Mesendoderm (in vitro differentiated cells): ENCODE measurements around the gene KRTAP4-3.
"Not testable (repeated sequence)": the region's sequence is repeated elsewhere in the genome, so short reads cannot be mapped to it uniquely, and the experiment has no call there.

Experiments used
- DNase-seq: peaks from one replicate; pipeline ENCODE4 v3.0.0; 2013
- H2AK5ac ChIP-seq: 2 replicates; pipeline ENCODE4 v1.6.1; 2013; ENCODE audit warnings: low read length, inconsistent platforms
- H2BK120ac ChIP-seq: 2 replicates; pipeline ENCODE4 v1.6.1; 2013; ENCODE audit warnings: low read depth, mild to moderate bottlenecking, low read length, moderate library complexity, mixed read lengths
- H2BK15ac ChIP-seq: replicated peaks from 2 replicates; pipeline ENCODE4 v1.6.1; 2013; ENCODE audit warnings: low read depth, mild to moderate bottlenecking, moderate library complexity
- H2BK5ac ChIP-seq: 2 replicates; pipeline ENCODE4 v1.6.1; 2013; ENCODE audit warnings: low read length, inconsistent platforms
- H3K18ac ChIP-seq: 2 replicates; pipeline ENCODE4 v1.6.1; 2013; ENCODE audit warnings: mild to moderate bottlenecking, low read length, mixed read lengths
- H3K23ac ChIP-seq: one replicate; pipeline ENCODE4 v1.6.1; 2013; ENCODE audit warnings: low read length
- H3K27ac ChIP-seq: 2 replicates; pipeline ENCODE4 v1.5.1; 2013; ENCODE audit warnings: low read depth, mild to moderate bottlenecking, inconsistent platforms, low read length, moderate library complexity
- H3K27me3 ChIP-seq: 2 replicates; pipeline ENCODE4 v1.6.1; 2013; ENCODE audit warnings: low read length, control low read depth, mild to moderate bottlenecking, inconsistent platforms; ENCODE audit not compliant: insufficient read depth, poor library complexity
- H3K36me3 ChIP-seq: 2 replicates; pipeline ENCODE4 v1.6.1; 2013; ENCODE audit warnings: low read length, inconsistent platforms; ENCODE audit not compliant: control insufficient read depth, insufficient read depth
- H3K4ac ChIP-seq: one replicate; pipeline ENCODE4 v1.6.1; 2013; ENCODE audit warnings: low read depth, mild to moderate bottlenecking, low read length, moderate library complexity
- H3K4me1 ChIP-seq: 2 replicates; pipeline ENCODE4 v1.6.1; 2013; ENCODE audit warnings: low read depth, low read length, inconsistent platforms; ENCODE audit not compliant: control insufficient read depth
- H3K4me2 ChIP-seq: 2 replicates; pipeline ENCODE4 v1.6.1; 2013; ENCODE audit warnings: low read length
- H3K4me3 ChIP-seq: 2 replicates; pipeline ENCODE4 v1.5.1; 2013; ENCODE audit warnings: mild to moderate bottlenecking, low read length
- H3K56ac ChIP-seq: one replicate; pipeline ENCODE4 v1.6.1; 2013; ENCODE audit warnings: low read length
- H3K79me1 ChIP-seq: 2 replicates; pipeline ENCODE4 v1.6.1; 2013; ENCODE audit warnings: low read length, inconsistent platforms
- H3K79me2 ChIP-seq: 2 replicates; pipeline ENCODE4 v1.6.1; 2013; ENCODE audit warnings: mild to moderate bottlenecking, low read length; ENCODE audit not compliant: control insufficient read depth, insufficient read depth
- H3K9ac ChIP-seq: 2 replicates; pipeline ENCODE4 v1.6.1; 2013; ENCODE audit warnings: low read length, inconsistent platforms
- H4K5ac ChIP-seq: one replicate; pipeline ENCODE4 v1.6.1; 2013; ENCODE audit warnings: low read length
- H4K8ac ChIP-seq: one replicate; pipeline ENCODE4 v1.6.1; 2013; ENCODE audit warnings: low read depth, mild to moderate bottlenecking, control low read depth, low read length, moderate library complexity
- WGBS: extraction: QIAGEN DNeasy Blood & Tissue Kit; methylation state at CpG from one replicate; pipeline ENCODE4 v1.1.7; 2013; ENCODE audit warnings: low lambda C conversion rate, missing lambda C conversion rate; ENCODE audit not compliant: insufficient coverage; ENCODE audit errors: extremely low coverage; 5-methylcytosine and 5-hydroxymethylcytosine counted together

The KRTAP4-3 gene

DNA sequence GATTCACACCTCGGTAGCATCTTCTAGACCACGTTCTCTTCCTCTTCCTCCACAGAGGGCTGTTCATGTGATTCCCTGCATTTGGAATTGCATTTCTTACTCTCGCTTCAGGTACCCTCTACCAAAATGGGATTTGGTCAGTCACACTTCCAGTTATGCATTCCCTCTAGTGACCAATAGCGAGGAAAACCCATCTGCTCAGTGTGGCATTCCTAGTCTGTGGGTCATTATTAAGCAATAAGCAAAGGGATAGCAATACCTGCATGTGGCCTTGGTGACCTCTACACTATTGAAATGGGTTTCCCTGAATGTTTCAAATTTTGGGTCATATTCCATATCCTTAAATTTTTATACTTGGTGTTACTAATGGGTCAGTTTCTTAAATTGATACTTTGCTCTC is 18.0 kb downstream of the KRTAP4-3 start:
- Histone ChIP-seq H3K4me3 (no peak overlapping the region), H3K23ac (no peak overlapping the region), H3K27me3 (no peaks in the 10 kb centered on the region), H3K79me1 (no peaks in the 10 kb centered on the region), H3K36me3 (no peaks in the 10 kb centered on the region), H3K56ac (no peak overlapping the region), H4K5ac (no peak overlapping the region), H2AK5ac (no peak overlapping the region), H3K4me1 (no peaks in the 10 kb centered on the region), H4K8ac (no peak overlapping the region), H3K79me2 (no peaks in the 10 kb centered on the region), H3K9ac (no peak overlapping the region), H3K4me2 (no peak overlapping the region), H2BK120ac (no peak overlapping the region), H3K18ac (no peak overlapping the region), H2BK15ac (no peak overlapping the region), H3K4ac (no peak overlapping the region), H3K27ac (no peak overlapping the region), H2BK5ac (no peak overlapping the region)
- WGBS = no CpG with 5 or more reads among the region's 4 CpGs
- no peak for DNase-seq

DNA sequence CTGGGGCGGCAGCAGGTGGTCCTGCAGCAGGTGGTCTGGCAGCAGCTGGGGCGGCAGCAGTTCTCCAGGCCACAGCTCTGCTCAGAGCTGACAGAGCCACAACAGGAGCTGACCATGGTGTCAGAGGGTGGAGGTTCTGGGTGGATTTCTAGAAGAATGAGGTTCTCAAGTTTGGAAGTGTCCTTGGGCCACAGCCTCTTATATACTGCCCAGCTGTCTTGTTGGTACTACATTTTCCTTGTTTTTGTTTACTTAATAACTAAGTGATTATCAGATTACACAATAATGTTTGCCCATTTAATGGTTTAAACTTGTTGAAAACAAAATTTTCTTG is 18.4 kb downstream of the KRTAP4-3 start, which contains the start of gene KRTAP4-5:
Gene KRTAP4-5 (minus strand): TSS at position 174 of the 334 bp plus-strand sequence. CDS start 58 bp downstream, at position 116.
- no peak within 1 kb of the TSS for H2BK5ac ChIP-seq
- no peak within 1 kb of the TSS for H3K56ac ChIP-seq
- no peaks in the 10 kb centered on the region for H3K27me3 ChIP-seq
- H2AK5ac ChIP-seq = no peak within 1 kb of the TSS
- H3K9ac ChIP-seq = no peak within 1 kb of the TSS
- no peak within 1 kb of the TSS for H3K4me3 ChIP-seq
- no peaks in the 10 kb centered on the region for H3K36me3 ChIP-seq
- no peak within 1 kb of the TSS for H4K5ac ChIP-seq
- H4K8ac ChIP-seq = no peak within 1 kb of the TSS
- H3K79me1 ChIP-seq = no peaks in the 10 kb centered on the region
- WGBS = no CpG with 5 or more reads among the region's 2 CpGs
- H3K18ac ChIP-seq = no peak within 1 kb of the TSS
- no peak within 1 kb of the TSS for H3K4me2 ChIP-seq
- no peak within 1 kb of the TSS for H3K4ac ChIP-seq
- H3K27ac ChIP-seq = no peak within 1 kb of the TSS
- H3K23ac ChIP-seq = no peak within 1 kb of the TSS
- no peaks in the 10 kb centered on the region for H3K79me2 ChIP-seq
- H2BK120ac ChIP-seq = no peak within 1 kb of the TSS
- H2BK15ac ChIP-seq = no peak within 1 kb of the TSS
- H3K4me1 ChIP-seq = no peaks in the 10 kb centered on the region
- no peak for DNase-seq

DNA sequence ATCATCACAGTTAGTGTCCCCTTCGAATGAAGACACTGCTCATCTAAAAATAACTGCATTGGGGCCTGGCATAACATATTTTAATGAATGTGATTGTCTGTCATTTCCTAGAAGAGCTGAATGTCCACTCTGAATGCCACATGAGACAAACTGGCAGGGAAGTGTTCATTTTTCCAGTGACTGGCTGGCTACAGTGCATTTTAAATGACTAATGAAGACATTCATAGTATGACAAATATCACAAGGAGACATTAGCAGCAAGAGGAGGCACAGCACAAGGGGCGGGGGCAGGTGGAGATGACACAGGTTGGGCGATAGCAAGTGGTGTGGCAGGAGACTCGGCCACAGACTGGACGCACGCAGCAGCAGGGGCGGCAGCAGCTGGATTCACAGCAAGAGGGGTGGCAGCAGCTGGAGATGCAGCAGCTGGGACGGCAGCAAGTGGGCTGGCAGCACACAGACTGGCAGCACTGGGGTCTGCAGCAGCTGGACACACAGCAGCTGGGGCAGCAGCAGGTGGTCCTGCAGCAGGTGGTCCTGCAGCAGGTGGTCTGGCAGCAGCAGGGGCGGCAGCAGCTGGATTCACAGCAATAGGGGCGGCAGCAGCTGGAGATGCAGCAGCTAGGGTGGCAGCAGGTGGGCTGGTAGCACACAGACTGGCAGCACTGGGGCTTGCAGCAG is 18.9 kb downstream of the KRTAP4-3 start:
- not testable (repeated sequence) for H3K4me2 ChIP-seq, H3K4me3 ChIP-seq, H2BK5ac ChIP-seq, DNase-seq, H3K56ac ChIP-seq, H2BK15ac ChIP-seq, H3K36me3 ChIP-seq, H3K79me2 ChIP-seq, H2AK5ac ChIP-seq, H3K4ac ChIP-seq, H4K5ac ChIP-seq, H3K18ac ChIP-seq, H3K27me3 ChIP-seq, H3K27ac ChIP-seq, H3K79me1 ChIP-seq, H3K9ac ChIP-seq, H2BK120ac ChIP-seq, H3K23ac ChIP-seq, H3K4me1 ChIP-seq, H4K8ac ChIP-seq
- WGBS = no CpG with 5 or more reads among the region's 10 CpGs

DNA sequence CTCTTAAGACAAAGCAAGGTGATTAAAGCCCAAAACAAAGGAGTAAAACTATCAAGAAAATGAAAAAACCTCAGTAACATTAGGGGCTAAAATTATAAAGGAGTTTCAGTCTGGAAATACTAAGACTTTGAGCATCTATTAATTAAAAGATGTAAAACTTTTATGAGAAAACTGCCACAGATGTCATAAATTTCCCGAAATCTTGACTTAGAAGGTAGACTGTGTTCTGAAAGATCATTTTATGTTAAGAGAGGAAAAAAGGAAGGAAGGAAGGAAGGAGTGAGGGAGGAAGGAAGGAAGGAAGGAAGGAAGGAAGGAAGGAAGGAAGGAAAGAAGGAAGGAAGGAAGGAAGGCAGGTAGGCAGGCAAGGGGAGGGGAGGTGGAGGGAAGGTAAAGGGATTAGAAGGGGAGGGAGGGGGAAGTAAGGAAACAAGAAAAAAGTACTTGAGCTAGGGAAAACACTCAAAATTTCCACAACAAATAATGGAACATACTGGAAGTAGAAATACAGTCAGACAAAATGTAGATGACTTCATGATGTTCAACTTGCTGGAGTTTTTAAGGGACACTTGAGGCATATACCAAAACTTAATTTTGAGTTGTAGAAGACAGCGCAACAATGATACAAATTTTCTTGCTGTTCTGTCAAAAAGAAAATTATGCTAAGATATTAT is 20.4 kb downstream of the KRTAP4-3 start:
- Histone ChIP-seq H3K27me3 (no peaks in the 10 kb centered on the region), H3K18ac (no peak overlapping the region), H3K4me2 (no peak overlapping the region), H3K36me3 (no peaks in the 10 kb centered on the region), H3K4me1 (no peaks in the 10 kb centered on the region), H2BK15ac (no peak overlapping the region), H3K79me1 (no peaks in the 10 kb centered on the region), H2BK120ac (no peak overlapping the region), H3K27ac (no peak overlapping the region), H3K4me3 (no peak overlapping the region), H3K56ac (no peak overlapping the region), H4K5ac (no peak overlapping the region), H2BK5ac (no peak overlapping the region), H3K9ac (no peak overlapping the region), H3K23ac (no peak overlapping the region), H3K4ac (no peak overlapping the region), H4K8ac (no peak overlapping the region), H2AK5ac (no peak overlapping the region), H3K79me2 (no peaks in the 10 kb centered on the region)
- WGBS = no CpG with 5 or more reads among the region's 2 CpGs
- no peak for DNase-seq

DNA sequence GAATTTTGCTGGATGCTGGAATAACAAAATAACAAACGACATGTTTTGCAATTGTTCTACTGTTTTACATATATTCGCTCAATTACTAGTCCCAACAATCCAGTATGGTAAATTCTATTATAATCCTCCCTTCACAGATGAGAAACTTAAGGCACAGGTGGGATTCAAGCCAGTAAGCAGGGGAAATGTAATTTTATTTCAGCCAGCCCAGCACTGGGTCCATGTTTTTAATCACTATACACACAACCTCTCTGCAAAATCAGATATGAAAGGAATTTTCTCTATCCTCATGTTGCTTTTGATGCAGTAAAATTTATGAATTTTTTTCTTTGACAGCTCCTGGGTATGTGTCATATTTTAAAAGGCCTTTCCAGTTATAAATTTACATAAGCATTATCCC is 22.8 kb downstream of the KRTAP4-3 start:
- no peak for DNase-seq
- no peak overlapping the region for H3K4me3 ChIP-seq
- H4K5ac ChIP-seq = no peak overlapping the region
- no peak overlapping the region for H3K23ac ChIP-seq
- no peaks in the 10 kb centered on the region for H3K27me3 ChIP-seq
- no peak overlapping the region for H2BK5ac ChIP-seq
- H4K8ac ChIP-seq = no peak overlapping the region
- no peak overlapping the region for H3K4ac ChIP-seq
- H3K4me1 ChIP-seq = no peaks in the 10 kb centered on the region
- H3K36me3 ChIP-seq = no peaks in the 10 kb centered on the region
- no peak overlapping the region for H2AK5ac ChIP-seq
- no peaks in the 10 kb centered on the region for H3K79me2 ChIP-seq
- H3K56ac ChIP-seq = no peak overlapping the region
- H3K27ac ChIP-seq = no peak overlapping the region
- WGBS = no CpG with 5 or more reads among the region's 2 CpGs
- no peak overlapping the region for H3K4me2 ChIP-seq
- H3K9ac ChIP-seq = no peak overlapping the region
- H2BK15ac ChIP-seq = no peak overlapping the region
- H3K79me1 ChIP-seq = no peaks in the 10 kb centered on the region
- H3K18ac ChIP-seq = no peak overlapping the region
- H2BK120ac ChIP-seq = no peak overlapping the region

DNA sequence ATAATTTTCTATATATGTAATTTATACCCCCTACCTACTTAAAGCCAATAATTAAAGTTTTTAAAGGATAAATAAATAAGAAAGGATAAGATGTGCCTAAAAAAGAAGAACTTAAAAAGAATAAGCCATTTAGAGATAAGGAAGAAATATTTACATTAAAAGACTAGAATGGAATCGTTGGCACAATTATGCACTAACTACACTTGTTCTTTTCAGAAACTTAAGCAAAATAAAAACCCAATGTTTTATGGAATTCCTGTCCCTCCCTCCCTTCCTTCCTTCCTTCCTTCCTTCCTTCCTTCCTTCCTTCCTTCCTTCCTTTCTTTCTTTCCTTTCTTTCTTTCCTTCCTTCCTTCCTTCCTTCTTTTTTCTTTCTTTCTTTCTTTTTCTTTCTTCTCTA is 23.2 kb downstream of the KRTAP4-3 start:
- no peaks in the 10 kb centered on the region for H3K79me1 ChIP-seq
- no peaks in the 10 kb centered on the region for H3K36me3 ChIP-seq
- H3K4me1 ChIP-seq = no peaks in the 10 kb centered on the region
- no peak overlapping the region for H2BK5ac ChIP-seq
- WGBS = no CpG with 5 or more reads among the region's 1 CpG
- H2BK15ac ChIP-seq = no peak overlapping the region
- no peak overlapping the region for H3K4ac ChIP-seq
- no peak overlapping the region for H2AK5ac ChIP-seq
- no peak overlapping the region for H3K9ac ChIP-seq
- no peaks in the 10 kb centered on the region for H3K27me3 ChIP-seq
- DNase-seq = no peak
- H4K8ac ChIP-seq = no peak overlapping the region
- no peak overlapping the region for H3K4me2 ChIP-seq
- H2BK120ac ChIP-seq = no peak overlapping the region
- H4K5ac ChIP-seq = no peak overlapping the region
- no peak overlapping the region for H3K23ac ChIP-seq
- no peaks in the 10 kb centered on the region for H3K79me2 ChIP-seq
- H3K18ac ChIP-seq = no peak overlapping the region
- no peak overlapping the region for H3K56ac ChIP-seq
- H3K4me3 ChIP-seq = no peak overlapping the region
- no peak overlapping the region for H3K27ac ChIP-seq
